ENCODE data around the gene OPN1LW. TPM values are rescaled to one million over a fixed set of nuclear protein-coding genes. Genes with fewer than 3 reads are reported as not detected.
A peak's percentile ranks its signal among the peaks of the same experiment; 100 is the strongest.

The OPN1LW gene
- total and polyA plus RNA-seq, 7 donors: not detected

- H3K27me3 ChIP-seq: no peaks in the 10 kb centered on the region
- peak overlapping the region in 3 of 4 donors; percentile 34 to 44 (median 35) for H3K4me3 ChIP-seq
- intact Hi-C loops (cut with DNase I): no loop called here
- WGBS, 2 donors: 1 to 4% methylated on average over 44 of the region's 44 CpGs
- peak; percentile 87 for DNase-seq
- no peaks in the 10 kb centered on the region for H3K36me3 ChIP-seq
- H3K4me1 ChIP-seq: no peaks in the 10 kb centered on the region
- TF ChIP-seq POLR2AphosphoS5 (IDR thresholded peaks at IDR 0.05): no peak
- TF ChIP-seq, protein P1, sequence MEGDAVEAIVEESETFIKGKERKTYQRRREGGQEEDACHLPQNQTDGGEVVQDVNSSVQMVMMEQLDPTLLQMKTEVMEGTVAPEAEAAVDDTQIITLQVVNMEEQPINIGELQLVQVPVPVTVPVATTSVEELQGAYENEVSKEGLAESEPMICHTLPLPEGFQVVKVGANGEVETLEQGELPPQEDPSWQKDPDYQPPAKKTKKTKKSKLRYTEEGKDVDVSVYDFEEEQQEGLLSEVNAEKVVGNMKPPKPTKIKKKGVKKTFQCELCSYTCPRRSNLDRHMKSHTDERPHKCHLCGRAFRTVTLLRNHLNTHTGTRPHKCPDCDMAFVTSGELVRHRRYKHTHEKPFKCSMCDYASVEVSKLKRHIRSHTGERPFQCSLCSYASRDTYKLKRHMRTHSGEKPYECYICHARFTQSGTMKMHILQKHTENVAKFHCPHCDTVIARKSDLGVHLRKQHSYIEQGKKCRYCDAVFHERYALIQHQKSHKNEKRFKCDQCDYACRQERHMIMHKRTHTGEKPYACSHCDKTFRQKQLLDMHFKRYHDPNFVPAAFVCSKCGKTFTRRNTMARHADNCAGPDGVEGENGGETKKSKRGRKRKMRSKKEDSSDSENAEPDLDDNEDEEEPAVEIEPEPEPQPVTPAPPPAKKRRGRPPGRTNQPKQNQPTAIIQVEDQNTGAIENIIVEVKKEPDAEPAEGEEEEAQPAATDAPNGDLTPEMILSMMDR (IDR thresholded peaks at IDR 0.05): peak; percentile 43 to 65 (median 51)
- H3K9me3 ChIP-seq: no peaks in the 10 kb centered on the region
- peak overlapping the region in 2 of 4 donors; percentile 12 to 50 for H3K27ac ChIP-seq
These were observed 7.3 kb upstream of the OPN1LW start for GRCh38 chrX:154136627-154137161.

GRCh38 chrX:154138857-154139256, 5.2 kb upstream of the OPN1LW start:
- H3K4me3 ChIP-seq: no peak overlapping the region
- H3K9me3 ChIP-seq: no peaks in the 10 kb centered on the region
- intact Hi-C loops (cut with DNase I): no loop called here
- H3K36me3 ChIP-seq: no peaks in the 10 kb centered on the region
- no peaks in the 10 kb centered on the region for H3K27me3 ChIP-seq
- no peak overlapping the region for H3K27ac ChIP-seq
- WGBS, 2 donors: 85 to 92% methylated on average over 10 of the region's 10 CpGs
- no peak for TF ChIP-seq EP300 (IDR thresholded peaks at IDR 0.05)
- TF ChIP-seq, protein P1 (IDR thresholded peaks at IDR 0.05): no peak
- no peak for TF ChIP-seq POLR2AphosphoS5 (IDR thresholded peaks at IDR 0.05)
- TF ChIP-seq POLR2A (IDR thresholded peaks at IDR 0.05): no peak
- DNase-seq: no peak
- H3K4me1 ChIP-seq: no peaks in the 10 kb centered on the region

DNA sequence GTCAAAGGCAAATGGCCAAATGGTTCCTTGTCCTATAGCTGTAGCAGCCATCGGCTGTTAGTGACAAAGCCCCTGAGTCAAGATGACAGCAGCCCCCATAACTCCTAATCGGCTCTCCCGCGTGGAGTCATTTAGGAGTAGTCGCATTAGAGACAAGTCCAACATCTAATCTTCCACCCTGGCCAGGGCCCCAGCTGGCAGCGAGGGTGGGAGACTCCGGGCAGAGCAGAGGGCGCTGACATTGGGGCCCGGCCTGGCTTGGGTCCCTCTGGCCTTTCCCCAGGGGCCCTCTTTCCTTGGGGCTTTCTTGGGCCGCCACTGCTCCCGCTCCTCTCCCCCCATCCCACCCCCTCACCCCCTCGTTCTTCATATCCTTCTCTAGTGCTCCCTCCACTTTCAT, 3.8 kb upstream of the OPN1LW start:
- H3K4me1 ChIP-seq: no peaks in the 10 kb centered on the region
- no peak for DNase-seq
- no peaks in the 10 kb centered on the region for H3K9me3 ChIP-seq
- 91 to 92% methylated on average over 12 of the region's 12 CpGs for WGBS, 2 donors
- H3K27ac ChIP-seq: no peak overlapping the region
- H3K36me3 ChIP-seq: no peaks in the 10 kb centered on the region
- TF ChIP-seq POLR2AphosphoS5 (IDR thresholded peaks at IDR 0.05) (no peak), EP300 (IDR thresholded peaks at IDR 0.05) (no peak), POLR2A (IDR thresholded peaks at IDR 0.05) (no peak)
- TF ChIP-seq, protein P1 (IDR thresholded peaks at IDR 0.05): no peak
- no peak overlapping the region for H3K4me3 ChIP-seq
- intact Hi-C loops (cut with DNase I): no loop called here
- H3K27me3 ChIP-seq: no peaks in the 10 kb centered on the region

DNA sequence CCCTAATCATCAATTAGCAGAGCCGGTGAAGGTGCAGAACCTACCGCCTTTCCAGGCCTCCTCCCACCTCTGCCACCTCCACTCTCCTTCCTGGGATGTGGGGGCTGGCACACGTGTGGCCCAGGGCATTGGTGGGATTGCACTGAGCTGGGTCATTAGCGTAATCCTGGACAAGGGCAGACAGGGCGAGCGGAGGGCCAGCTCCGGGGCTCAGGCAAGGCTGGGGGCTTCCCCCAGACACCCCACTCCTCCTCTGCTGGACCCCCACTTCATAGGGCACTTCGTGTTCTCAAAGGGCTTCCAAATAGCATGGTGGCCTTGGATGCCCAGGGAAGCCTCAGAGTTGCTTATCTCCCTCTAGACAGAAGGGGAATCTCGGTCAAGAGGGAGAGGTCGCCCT, 3.3 kb upstream of the OPN1LW start:
- H3K27ac ChIP-seq: no peak overlapping the region
- no peaks in the 10 kb centered on the region for H3K4me1 ChIP-seq
- 85 to 90% methylated on average over 10 of the region's 10 CpGs for WGBS, 2 donors
- no peaks in the 10 kb centered on the region for H3K27me3 ChIP-seq
- intact Hi-C loops (cut with DNase I): no loop called here
- no peaks in the 10 kb centered on the region for H3K36me3 ChIP-seq
- no peak for DNase-seq
- no peak overlapping the region for H3K4me3 ChIP-seq
- TF ChIP-seq POLR2AphosphoS5 (IDR thresholded peaks at IDR 0.05) (no peak), EP300 (IDR thresholded peaks at IDR 0.05) (no peak), POLR2A (IDR thresholded peaks at IDR 0.05) (no peak)
- TF ChIP-seq, protein P1 (IDR thresholded peaks at IDR 0.05): no peak
- H3K9me3 ChIP-seq: no peaks in the 10 kb centered on the region

- Histone ChIP-seq H3K4me1 (no peaks in the 10 kb centered on the region), H3K4me3 (no peak overlapping the region), H3K27me3 (no peaks in the 10 kb centered on the region), H3K9me3 (no peaks in the 10 kb centered on the region), H3K36me3 (no peaks in the 10 kb centered on the region), H3K27ac (no peak overlapping the region)
- TF ChIP-seq POLR2A (IDR thresholded peaks at IDR 0.05) (no peak), POLR2AphosphoS5 (IDR thresholded peaks at IDR 0.05) (no peak), EP300 (IDR thresholded peaks at IDR 0.05) (no peak)
- TF ChIP-seq, protein P1 (IDR thresholded peaks at IDR 0.05): no peak
- intact Hi-C loops (cut with DNase I): no loop called here
- no peak for DNase-seq
- 93 to 95% methylated on average over 8 of the region's 8 CpGs for WGBS, 2 donors
These were observed 1.7 kb upstream of the OPN1LW start for GRCh38 chrX:154142386-154142785.

Data from sigmoid colon (tissue), 7 donors.